H1 (cell line): ENCODE data around the gene LAMA3. TPM values are rescaled to one million over a fixed set of nuclear protein-coding genes. Genes with fewer than 3 reads are reported as not detected.

ENCODE experiments used
- RNF2 ChIP-seq: fragments of 200-900, 300-1000 bp; sonication (generic); IDR thresholded peaks from 2 replicates; pipeline ENCODE4 v1.7.1; 2016; ENCODE audit warnings: borderline replicate concordance, low read depth, mild to moderate bottlenecking, antibody characterized with exemption, low read length; ENCODE audit not compliant: poor library complexity, severe bottlenecking; ENCODE audit errors: missing control alignments
- polyA plus RNA-seq, 7 experiments: library from polyadenylated mRNA; depleted of rRNA in 3 of 7; stranded (reverse) in 5 of 7; unstranded in 2 of 7; fragments of >200 nt in 5 of 7; fragments of 200-250 nt in 2 of 7; gene quantifications; 1 replicate in 5 of 7; 2 replicates in 1 of 7; 4 replicates in 1 of 7; pipeline versions ENCODE4 v1.2.1 to v1.2.3, GENCODE V29; 2011 to 2013; ENCODE audit warnings: missing spikeins in 2 of 7, mixed read lengths in 2 of 7
- total RNA-seq: library from RNA; stranded (reverse); fragmentation: NEBNext Ultra II Directional; extraction: Animal tissue kit (Norgen Biotek cat#: 25700); gene quantifications from 2 replicates; pipeline ENCODE4 v1.2.1, GENCODE V29; 2021

LAMA3 gene
- total and polyA plus RNA-seq, 2 of the 8 experiments (the other 6 are each of a cell fraction or from before 2014, with no cell fraction given), result 0.76 to 5.0 TPM

DNA sequence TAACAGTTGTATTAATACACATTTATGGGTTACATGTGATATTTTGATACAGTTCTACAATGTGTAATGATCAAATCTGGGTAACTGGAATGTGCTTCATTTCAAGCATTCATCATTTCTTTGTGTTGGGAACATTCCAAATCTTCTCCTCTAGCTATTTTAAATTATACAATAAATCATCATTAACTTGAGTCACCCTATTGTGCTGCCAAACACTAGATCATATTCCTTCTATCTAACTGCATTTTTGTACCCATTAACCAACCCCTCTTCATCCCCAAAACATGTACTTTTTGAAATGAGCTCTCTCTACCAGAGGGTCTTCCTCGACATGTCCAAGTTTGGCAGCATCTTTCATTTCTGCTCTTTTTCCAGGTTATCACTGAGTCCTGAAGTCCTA, 244.2 kb downstream of the LAMA3 start (continued):
- no peak for TF ChIP-seq RNF2
